Neural cell (in vitro differentiated cells): ENCODE results near the gene SLC22A23. TPM values are rescaled to one million over a fixed set of nuclear protein-coding genes. Genes with fewer than 3 reads are reported as not detected.

Source experiments
- H2AFZ ChIP-seq: fragments of 200-600, 300-800 bp; sonication (generic), shearing (Covaris generic); 2 replicates; pipeline ENCODE4 v1.6.0; 2014; ENCODE audit warnings: low read depth, mild to moderate bottlenecking, antibody characterized with exemption, low read length, moderate library complexity
- H3F3A ChIP-seq: fragments of 200-600 bp; shearing (Covaris generic); 2 replicates; pipeline ENCODE4 v1.6.1; 2016; ENCODE audit warnings: mild to moderate bottlenecking, moderate library complexity, mixed read lengths, antibody characterized with exemption, low read length; ENCODE audit not compliant: insufficient read depth, poor library complexity, severe bottlenecking
- H3K27ac ChIP-seq: fragments of 200-600, 300-800 bp; sonication (generic), shearing (Covaris generic); 2 replicates; pipeline ENCODE4 v1.5.1; 2014; ENCODE audit warnings: mild to moderate bottlenecking, low read length, moderate library complexity
- H3K27me3 ChIP-seq: fragments of 300-800, 200-600 bp; sonication (generic), shearing (Covaris generic); 2 replicates; pipeline ENCODE4 v1.6.0; 2014; ENCODE audit warnings: mild to moderate bottlenecking, low read depth, low read length, moderate library complexity; ENCODE audit not compliant: insufficient read depth
- H3K36me3 ChIP-seq: fragments of 300-800, 200-600 bp; sonication (generic), shearing (Covaris generic); 2 replicates; pipeline ENCODE4 v1.5.1; 2014; ENCODE audit warnings: mild to moderate bottlenecking, antibody characterized with exemption, low read length, moderate library complexity; ENCODE audit not compliant: insufficient read depth
- H3K4me2 ChIP-seq: fragments of 300-800, 200-600 bp; sonication (generic), shearing (Covaris generic); 2 replicates; pipeline ENCODE4 v1.6.0; 2014; ENCODE audit warnings: mild to moderate bottlenecking, low read length
- H3K4me3 ChIP-seq: fragments of 300-800, 200-600 bp; sonication (generic), shearing (Covaris generic); 2 replicates; pipeline ENCODE4 v1.5.1; 2014; ENCODE audit warnings: mild to moderate bottlenecking, low read length, moderate library complexity
- H3K79me2 ChIP-seq: fragments of 200-600 bp; shearing (Covaris generic); replicated peaks from 2 replicates; pipeline ENCODE4 v1.6.0; 2014; ENCODE audit warnings: mild to moderate bottlenecking, low read length, moderate library complexity; ENCODE audit not compliant: insufficient read depth
- H3K9ac ChIP-seq: fragments of 300-800, 200-600 bp; sonication (generic), shearing (Covaris generic); 2 replicates; pipeline ENCODE4 v1.6.1; 2016; ENCODE audit warnings: mild to moderate bottlenecking, low read length, mixed read lengths
- H3K9me2 ChIP-seq: fragments of 200-600 bp; shearing (Covaris generic); 2 replicates; pipeline ENCODE4 v1.6.1; 2016; ENCODE audit warnings: mild to moderate bottlenecking, low read length, mixed read lengths; ENCODE audit not compliant: insufficient read depth
- H3K9me3 ChIP-seq: fragments of 200-600, 300-800 bp; sonication (generic), shearing (Covaris generic); 2 replicates; pipeline ENCODE4 v1.6.1; 2016; ENCODE audit warnings: mild to moderate bottlenecking, mixed run types, low read length, moderate library complexity, mixed read lengths
- H4K20me1 ChIP-seq: fragments of 200-600 bp; shearing (Covaris generic); 2 replicates; pipeline ENCODE4 v1.6.1; 2016; ENCODE audit warnings: mild to moderate bottlenecking, mixed run types; ENCODE audit not compliant: insufficient read depth
- CTCF ChIP-seq: fragments of 450-650 bp; IDR thresholded peaks from 2 replicates; pipeline ENCODE4 v1.5.1; 2014; ENCODE audit warnings: antibody characterized with exemption, mild to moderate bottlenecking, moderate library complexity; ENCODE audit not compliant: poor library complexity, severe bottlenecking
- EP300 ChIP-seq: fragments of 450-650 bp; conservative IDR thresholded peaks from 2 replicates; pipeline ENCODE4 v1.6.1; 2014; ENCODE audit warnings: antibody characterized with exemption, mild to moderate bottlenecking, moderate library complexity; ENCODE audit not compliant: poor library complexity, severe bottlenecking
- EZH2 ChIP-seq: fragments of 200-600, 300-800 bp; shearing (Covaris generic), sonication (generic); IDR thresholded peaks from 2 replicates; pipeline ENCODE4 v1.6.1; 2014; ENCODE audit warnings: antibody characterized with exemption, low read length, borderline replicate concordance, mild to moderate bottlenecking; ENCODE audit not compliant: insufficient read depth, poor library complexity, severe bottlenecking
- MXI1 ChIP-seq: fragments of 450-650 bp; conservative IDR thresholded peaks from 2 replicates; pipeline ENCODE4 v1.6.1; 2014; ENCODE audit warnings: antibody characterized with exemption, mild to moderate bottlenecking; ENCODE audit not compliant: poor library complexity, severe bottlenecking
- POLR2AphosphoS5 ChIP-seq: IDR thresholded peaks from 2 replicates; pipeline ENCODE4 v1.6.1; 2012
- RAD21 ChIP-seq: fragments of 450-650 bp; conservative IDR thresholded peaks from 2 replicates; pipeline ENCODE4 v1.6.1; 2014; ENCODE audit warnings: antibody characterized with exemption, mild to moderate bottlenecking, moderate library complexity
- SMC3 ChIP-seq: fragments of 450-650 bp; conservative IDR thresholded peaks from 2 replicates; pipeline ENCODE4 v1.6.1; 2014; ENCODE audit warnings: antibody characterized with exemption, mild to moderate bottlenecking, moderate library complexity; ENCODE audit not compliant: poor library complexity
- TAF1 ChIP-seq: IDR thresholded peaks from 2 replicates; pipeline ENCODE4 v1.6.1; 2012; ENCODE audit warnings: low read depth
- polyA plus RNA-seq: library from polyadenylated mRNA; depleted of rRNA; stranded (reverse); fragments of >200 nt; gene quantifications from 2 replicates; pipeline ENCODE4 v1.2.3, GENCODE V29; 2014
- TF ChIP-seq, protein P1 (sequence below): IDR thresholded peaks from 2 replicates; pipeline ENCODE4 v1.6.1; 2012; ENCODE audit warnings: borderline replicate concordance

The SLC22A23 gene
- polyA plus RNA-seq, 1 donor from 2014 or later, result 8.8 TPM

DNA sequence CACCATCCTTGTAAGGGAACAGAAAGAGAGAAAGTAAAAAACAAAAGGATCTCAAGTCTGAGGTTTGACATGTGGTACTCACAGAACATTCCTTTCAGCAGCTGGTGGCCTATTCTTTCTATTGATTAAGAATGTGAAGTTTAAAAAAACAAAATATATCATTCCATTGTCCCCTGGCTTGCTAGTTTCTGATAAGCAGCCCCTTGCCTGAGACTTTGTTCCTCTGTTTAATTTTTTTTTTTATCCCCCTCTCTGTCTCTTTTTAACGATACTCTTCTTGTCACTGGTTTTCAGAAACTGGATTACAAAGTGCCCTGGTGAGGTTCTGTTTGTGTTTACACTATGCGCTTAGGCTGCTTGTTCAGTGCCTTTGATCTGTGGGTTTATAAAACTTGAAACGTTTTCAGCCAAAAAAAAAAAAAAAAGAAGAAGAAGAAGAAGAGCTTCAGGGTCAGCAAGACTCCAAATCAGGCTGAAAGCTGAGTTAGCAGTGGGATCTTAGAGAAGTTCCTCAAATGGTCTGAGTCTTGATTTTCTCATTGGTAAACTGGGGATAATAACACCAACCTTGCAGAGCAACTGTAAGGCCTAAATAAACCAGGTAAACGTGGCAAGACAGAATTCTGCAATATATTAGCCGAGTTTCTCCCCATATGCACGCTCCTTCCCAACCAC is 45.1 kb upstream of the SLC22A23 start:
- Histone ChIP-seq H3K9me3 (no peaks in the 10 kb centered on the region), H3K9me2 (no peaks in the 10 kb centered on the region), H3K4me3 (no peak overlapping the region), H2AFZ (no peak overlapping the region), H3K4me2 (no peak overlapping the region), H3K36me3 (no peaks in the 10 kb centered on the region), H4K20me1 (no peaks in the 10 kb centered on the region), H3K27me3 (no peaks in the 10 kb centered on the region), H3K27ac (no peak overlapping the region), H3K9ac (no peak overlapping the region), H3F3A (no peaks in the 10 kb centered on the region), H3K79me2 (no peaks in the 10 kb centered on the region)
- no peak for TF ChIP-seq MXI1
- no peak for TF ChIP-seq TAF1
- no peak for TF ChIP-seq POLR2AphosphoS5
- TF ChIP-seq EZH2, result no peak
- TF ChIP-seq SMC3, result no peak
- no peak for TF ChIP-seq CTCF
- no peak for TF ChIP-seq RAD21
- no peak for TF ChIP-seq EP300
- TF ChIP-seq, protein P1, sequence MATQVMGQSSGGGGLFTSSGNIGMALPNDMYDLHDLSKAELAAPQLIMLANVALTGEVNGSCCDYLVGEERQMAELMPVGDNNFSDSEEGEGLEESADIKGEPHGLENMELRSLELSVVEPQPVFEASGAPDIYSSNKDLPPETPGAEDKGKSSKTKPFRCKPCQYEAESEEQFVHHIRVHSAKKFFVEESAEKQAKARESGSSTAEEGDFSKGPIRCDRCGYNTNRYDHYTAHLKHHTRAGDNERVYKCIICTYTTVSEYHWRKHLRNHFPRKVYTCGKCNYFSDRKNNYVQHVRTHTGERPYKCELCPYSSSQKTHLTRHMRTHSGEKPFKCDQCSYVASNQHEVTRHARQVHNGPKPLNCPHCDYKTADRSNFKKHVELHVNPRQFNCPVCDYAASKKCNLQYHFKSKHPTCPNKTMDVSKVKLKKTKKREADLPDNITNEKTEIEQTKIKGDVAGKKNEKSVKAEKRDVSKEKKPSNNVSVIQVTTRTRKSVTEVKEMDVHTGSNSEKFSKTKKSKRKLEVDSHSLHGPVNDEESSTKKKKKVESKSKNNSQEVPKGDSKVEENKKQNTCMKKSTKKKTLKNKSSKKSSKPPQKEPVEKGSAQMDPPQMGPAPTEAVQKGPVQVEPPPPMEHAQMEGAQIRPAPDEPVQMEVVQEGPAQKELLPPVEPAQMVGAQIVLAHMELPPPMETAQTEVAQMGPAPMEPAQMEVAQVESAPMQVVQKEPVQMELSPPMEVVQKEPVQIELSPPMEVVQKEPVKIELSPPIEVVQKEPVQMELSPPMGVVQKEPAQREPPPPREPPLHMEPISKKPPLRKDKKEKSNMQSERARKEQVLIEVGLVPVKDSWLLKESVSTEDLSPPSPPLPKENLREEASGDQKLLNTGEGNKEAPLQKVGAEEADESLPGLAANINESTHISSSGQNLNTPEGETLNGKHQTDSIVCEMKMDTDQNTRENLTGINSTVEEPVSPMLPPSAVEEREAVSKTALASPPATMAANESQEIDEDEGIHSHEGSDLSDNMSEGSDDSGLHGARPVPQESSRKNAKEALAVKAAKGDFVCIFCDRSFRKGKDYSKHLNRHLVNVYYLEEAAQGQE, result no peak

DNA sequence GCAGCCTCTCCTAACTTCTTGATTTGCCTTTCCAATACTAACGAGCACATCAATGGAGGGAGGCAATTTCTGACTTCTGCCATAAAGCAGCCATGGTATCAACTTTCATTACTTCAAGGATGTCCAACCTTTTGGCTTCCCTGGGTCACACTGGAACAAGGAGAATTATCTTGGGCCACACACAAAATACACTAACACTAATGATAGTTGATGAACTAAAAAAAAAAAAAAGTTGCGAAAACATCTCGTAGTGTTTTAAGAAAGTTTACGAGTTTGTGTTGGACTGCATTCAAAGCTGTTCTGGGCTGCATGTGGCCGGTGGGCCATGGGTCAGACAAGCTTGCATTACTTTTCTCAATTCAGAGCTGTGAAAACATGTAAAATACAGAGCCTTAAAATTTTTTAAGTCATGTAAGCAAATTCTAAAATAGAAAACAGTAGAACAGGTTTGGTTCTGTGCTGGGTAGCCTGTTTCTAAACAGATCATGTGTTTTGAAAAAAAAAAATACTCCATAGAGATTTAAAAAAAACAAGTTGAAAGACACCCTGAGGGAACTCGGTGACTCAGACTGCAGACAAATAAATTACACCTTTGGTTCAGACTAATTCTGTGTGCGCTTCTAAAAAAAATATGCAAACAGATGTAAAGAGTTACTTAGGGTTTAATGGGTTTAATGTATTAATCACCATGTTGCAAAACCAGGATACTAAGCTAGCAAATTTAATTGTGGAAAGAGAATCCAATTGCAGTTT is 43.6 kb upstream of the SLC22A23 start:
- no peak overlapping the region for H3K4me3 ChIP-seq
- H3K27me3 ChIP-seq, result no peaks in the 10 kb centered on the region
- H3F3A ChIP-seq, result no peaks in the 10 kb centered on the region
- H3K4me2 ChIP-seq, result no peak overlapping the region
- no peaks in the 10 kb centered on the region for H3K9me2 ChIP-seq
- H3K9me3 ChIP-seq, result no peaks in the 10 kb centered on the region
- H3K9ac ChIP-seq, result no peak overlapping the region
- H3K27ac ChIP-seq, result no peak overlapping the region
- no peak overlapping the region for H2AFZ ChIP-seq
- TF ChIP-seq EZH2 (no peak), RAD21 (no peak), SMC3 (no peak), CTCF (no peak), MXI1 (no peak), EP300 (no peak), POLR2AphosphoS5 (no peak), TAF1 (no peak)
- TF ChIP-seq, protein P1, result no peak
- no peaks in the 10 kb centered on the region for H3K36me3 ChIP-seq
- H4K20me1 ChIP-seq, result no peaks in the 10 kb centered on the region
- no peaks in the 10 kb centered on the region for H3K79me2 ChIP-seq
